Panc1 (cell line): ENCODE data around the gene CPNE9.

ENCODE experiments used
- CTCF ChIP-seq: fragments of 450-650 bp; IDR thresholded peaks from 2 replicates; pipeline ENCODE4 v1.5.1; 2017; ENCODE audit warnings: mild to moderate bottlenecking
- POLR2AphosphoS5 ChIP-seq: IDR thresholded peaks from 2 replicates; pipeline ENCODE4 v1.6.1; 2012; ENCODE audit warnings: mild to moderate bottlenecking, low read depth, low read length, moderate library complexity
- TCF7L2 ChIP-seq: IDR thresholded peaks from 2 replicates; pipeline ENCODE4 v1.6.1; 2011; ENCODE audit warnings: mild to moderate bottlenecking, low read depth, low read length, inconsistent platforms
- TF ChIP-seq, protein P1 (sequence below), 2 experiments: IDR thresholded peaks; 2 replicates each; pipeline ENCODE4 v1.6.1; 2011 to 2012; ENCODE audit warnings: low read depth in 2 of 2, control low read depth in 1 of 2, low read length in 1 of 2, mild to moderate bottlenecking in 1 of 2, moderate library complexity in 1 of 2; ENCODE audit not compliant: insufficient read depth in 1 of 2

DNA sequence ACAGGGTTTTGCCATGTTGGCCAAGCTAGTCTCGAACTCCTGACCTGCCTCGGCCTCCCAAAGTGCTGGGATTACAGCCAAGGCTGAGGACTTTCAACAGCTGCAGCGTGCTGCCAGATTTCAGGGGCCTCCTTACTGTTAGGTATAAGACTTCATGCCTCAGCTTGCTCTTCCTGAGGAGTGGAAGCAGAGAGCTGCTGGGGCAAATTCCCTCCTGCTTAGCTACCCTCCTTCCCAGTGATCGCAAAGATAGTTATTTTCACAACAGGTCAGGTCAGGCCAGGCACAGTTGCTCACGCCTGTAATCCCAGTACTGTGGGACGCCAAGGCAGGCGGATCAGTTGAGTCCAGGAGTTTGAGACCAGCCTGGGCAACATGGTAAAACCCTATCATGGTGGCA lies 2.6 kb upstream of the CPNE9 start:
- TF ChIP-seq CTCF (no peak), TCF7L2 (no peak), POLR2AphosphoS5 (no peak)
- TF ChIP-seq, protein P1, sequence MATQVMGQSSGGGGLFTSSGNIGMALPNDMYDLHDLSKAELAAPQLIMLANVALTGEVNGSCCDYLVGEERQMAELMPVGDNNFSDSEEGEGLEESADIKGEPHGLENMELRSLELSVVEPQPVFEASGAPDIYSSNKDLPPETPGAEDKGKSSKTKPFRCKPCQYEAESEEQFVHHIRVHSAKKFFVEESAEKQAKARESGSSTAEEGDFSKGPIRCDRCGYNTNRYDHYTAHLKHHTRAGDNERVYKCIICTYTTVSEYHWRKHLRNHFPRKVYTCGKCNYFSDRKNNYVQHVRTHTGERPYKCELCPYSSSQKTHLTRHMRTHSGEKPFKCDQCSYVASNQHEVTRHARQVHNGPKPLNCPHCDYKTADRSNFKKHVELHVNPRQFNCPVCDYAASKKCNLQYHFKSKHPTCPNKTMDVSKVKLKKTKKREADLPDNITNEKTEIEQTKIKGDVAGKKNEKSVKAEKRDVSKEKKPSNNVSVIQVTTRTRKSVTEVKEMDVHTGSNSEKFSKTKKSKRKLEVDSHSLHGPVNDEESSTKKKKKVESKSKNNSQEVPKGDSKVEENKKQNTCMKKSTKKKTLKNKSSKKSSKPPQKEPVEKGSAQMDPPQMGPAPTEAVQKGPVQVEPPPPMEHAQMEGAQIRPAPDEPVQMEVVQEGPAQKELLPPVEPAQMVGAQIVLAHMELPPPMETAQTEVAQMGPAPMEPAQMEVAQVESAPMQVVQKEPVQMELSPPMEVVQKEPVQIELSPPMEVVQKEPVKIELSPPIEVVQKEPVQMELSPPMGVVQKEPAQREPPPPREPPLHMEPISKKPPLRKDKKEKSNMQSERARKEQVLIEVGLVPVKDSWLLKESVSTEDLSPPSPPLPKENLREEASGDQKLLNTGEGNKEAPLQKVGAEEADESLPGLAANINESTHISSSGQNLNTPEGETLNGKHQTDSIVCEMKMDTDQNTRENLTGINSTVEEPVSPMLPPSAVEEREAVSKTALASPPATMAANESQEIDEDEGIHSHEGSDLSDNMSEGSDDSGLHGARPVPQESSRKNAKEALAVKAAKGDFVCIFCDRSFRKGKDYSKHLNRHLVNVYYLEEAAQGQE (IDR thresholded peaks at IDR 0.05; ENCODE audit: insufficient read depth in 1 of 2, low read depth in 2 of 2, low read length in 1 of 2) = no peak
